HG02970 (cell line): Measurements from ENCODE around the gene SLC5A9.
"Not testable (repeated sequence)": the region's sequence is repeated elsewhere in the genome, so short reads cannot be mapped to it uniquely, and the experiment has no call there.

Source experiments
- ATAC-seq: cut with Tn5 transposase; IDR thresholded peaks from one replicate; pipeline ENCODE4 v1.9.1; 2021; ENCODE audit warnings: mild to moderate bottlenecking, moderate library complexity, moderate number of reproducible peaks; ENCODE audit not compliant: unreplicated experiment, low FRiP score

Gene SLC5A9

DNA sequence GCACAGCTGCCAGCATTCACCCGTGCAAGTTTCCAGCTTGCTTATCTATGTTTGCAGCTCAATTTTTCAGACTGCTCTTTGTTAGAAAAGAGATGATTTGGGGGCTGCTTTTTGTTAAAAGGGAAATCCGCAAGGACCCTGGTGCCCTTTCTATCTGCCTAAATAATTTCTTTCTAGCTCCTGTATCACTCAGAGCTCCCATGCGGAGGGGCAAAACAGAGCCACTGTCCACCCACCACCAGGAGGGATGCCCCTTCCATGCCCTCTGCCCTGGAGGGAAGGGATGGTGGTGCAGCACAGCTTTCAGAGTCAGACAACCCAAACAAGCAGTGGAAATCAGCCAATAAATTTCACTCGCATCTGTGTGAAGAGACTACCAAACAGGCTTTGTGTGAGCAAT lies 13.9 kb upstream of the SLC5A9 start:
- no peak for ATAC-seq

DNA sequence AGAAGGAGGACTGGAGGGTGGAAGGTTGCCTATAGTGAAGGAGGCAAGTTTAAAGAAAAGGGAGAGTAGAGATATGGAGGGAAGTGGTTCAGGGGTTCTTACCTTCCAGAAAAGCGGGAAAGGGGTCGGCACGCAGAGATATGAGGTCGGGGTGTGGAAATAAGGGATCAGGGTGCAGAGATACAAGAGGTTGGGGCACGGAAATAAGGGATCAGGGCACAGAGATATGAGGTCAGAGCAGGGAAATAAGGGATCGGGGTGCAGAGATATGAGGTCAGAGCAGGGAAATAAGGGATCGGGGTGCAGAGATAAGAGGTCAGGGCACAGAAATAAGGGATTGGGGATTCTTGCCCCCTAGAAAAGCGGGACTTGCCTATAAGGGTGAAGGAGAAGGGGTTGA lies 9.1 kb upstream of the SLC5A9 start:
- not testable (repeated sequence) for ATAC-seq

DNA sequence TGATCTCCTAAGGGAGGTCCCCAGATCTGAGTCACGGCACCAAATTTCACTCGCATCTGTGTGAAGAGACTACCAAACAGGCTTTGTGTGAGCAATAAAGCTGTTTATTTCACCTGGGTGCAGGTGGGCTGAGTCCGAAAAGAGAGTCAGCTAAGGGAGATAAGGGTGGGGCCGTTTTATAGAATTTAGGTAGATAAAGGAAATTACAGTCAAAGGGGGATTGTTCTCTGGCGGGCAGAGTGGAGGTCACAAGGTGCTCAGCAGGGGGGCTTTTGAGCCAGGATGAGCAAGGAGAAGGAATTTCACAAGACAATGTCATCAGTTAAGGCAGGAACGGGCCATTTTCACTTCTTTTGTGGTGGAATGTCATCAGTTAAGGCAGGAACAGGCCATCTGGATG lies 8.2 kb upstream of the SLC5A9 start:
- not testable (repeated sequence) for ATAC-seq

DNA sequence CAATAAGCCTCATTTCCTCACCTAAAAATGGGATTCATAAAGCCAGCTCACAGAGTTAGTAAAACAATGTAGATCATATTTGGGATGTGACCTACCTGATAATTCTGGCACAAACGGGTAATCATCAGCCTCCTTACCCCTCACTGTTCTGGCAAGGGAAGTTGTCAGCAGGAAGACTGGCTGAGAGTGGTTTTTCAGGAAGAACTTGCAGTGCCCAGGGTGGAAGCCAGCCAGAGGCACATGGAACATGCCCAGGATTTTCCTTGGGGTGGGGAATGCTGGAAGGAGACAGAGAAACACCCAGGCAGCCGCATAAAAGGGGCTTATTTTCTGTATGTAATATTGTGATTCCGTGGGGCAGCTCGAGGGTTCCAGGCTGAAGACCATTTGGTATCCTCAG lies 7.7 kb upstream of the SLC5A9 start:
- ATAC-seq, result no peak

DNA sequence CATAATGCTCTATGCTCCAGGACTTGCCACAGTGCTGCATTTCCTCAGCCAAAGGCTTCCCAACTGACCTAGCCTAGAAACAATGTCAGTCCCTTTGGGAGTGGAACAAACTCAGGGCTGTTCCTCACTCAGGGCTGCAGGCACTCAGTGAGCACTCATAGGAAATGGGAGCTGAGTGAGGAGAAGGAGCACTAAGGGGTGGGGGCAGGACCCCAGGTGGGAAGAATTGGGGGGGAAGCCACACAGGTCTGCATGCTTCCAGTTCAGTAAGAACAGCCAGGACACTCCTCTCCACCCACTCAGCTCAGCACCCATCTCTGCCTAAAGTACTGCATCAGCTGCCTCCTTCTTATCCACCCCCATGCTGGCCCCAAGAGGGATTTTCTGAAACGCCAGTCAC lies 7.3 kb upstream of the SLC5A9 start:
- no peak for ATAC-seq

DNA sequence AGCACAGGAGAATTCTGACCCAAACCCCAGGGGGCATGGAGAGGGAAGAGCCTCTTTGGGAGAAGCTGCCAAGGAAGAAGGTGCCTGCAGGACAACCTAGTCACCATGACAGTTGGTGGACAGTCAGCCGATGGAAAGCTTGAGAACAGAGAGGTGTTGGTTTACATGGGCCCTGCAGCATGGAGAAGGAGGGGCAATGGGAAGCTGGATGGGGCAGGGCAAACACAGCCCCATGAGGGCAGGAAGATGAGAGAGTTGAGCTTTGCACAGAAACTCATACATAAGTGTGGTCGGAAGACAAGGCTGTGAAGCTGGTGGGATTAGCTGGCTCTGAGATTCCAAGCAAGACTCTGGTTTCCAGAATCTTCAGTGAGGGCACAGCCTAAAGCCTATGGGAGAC lies 6.6 kb upstream of the SLC5A9 start:
- no peak for ATAC-seq

DNA sequence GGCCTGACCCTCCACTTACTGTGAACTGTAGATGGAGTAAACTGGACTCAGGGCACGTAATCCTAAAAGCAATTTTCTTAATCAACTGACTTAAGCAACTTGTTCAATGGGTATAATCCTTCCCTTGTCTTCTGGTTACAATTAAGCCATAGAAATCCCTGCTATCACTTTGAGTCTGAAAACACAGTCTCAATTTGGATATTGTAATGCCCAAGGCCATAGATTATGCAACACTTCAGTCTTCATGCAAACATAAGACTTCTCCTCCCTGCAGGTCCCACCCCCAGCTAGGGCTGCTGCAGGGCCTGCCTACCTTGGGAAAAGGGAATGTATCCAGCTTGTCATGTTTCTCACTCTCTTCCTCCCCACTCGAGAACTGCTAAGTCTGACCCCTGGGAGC lies 6.2 kb upstream of the SLC5A9 start:
- ATAC-seq, result no peak

DNA sequence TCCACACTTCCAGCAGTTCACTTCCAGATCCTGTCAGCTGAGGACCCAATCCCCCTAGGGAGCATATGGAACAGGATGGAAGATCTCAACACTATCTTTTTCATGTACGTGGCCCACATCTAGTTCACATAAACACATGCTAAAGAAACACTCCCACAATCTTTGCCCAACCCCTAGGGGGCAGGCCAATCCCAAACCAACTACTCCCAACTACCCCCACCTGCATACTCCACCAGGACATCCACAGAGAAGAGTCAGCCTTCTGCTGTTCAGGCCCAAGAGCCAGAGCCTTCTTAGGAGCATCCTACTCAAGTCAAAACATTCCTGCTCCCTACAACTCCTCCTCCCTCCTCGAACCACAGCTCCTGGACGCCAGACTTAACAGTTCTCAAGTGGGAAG lies 5.6 kb upstream of the SLC5A9 start:
- no peak for ATAC-seq

DNA sequence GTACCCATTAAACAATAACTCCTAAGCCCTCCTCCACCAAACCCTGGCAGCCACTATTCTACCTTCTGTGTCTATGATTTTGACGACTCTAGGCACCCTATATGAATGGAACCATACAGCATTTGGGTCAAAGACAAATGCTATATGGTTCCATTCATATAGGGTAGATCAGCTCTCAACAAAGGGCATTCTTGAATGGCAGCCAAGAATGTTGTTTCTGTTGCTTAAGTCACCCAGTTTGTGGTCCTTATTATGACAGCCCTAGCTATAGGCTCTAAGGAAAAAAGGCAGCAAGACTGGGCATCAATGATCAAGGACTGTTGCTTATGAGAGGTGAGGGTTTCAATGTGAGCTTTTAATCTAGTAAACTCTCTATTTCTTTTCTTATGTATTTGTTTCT lies 4.7 kb upstream of the SLC5A9 start:
- ATAC-seq, result no peak

DNA sequence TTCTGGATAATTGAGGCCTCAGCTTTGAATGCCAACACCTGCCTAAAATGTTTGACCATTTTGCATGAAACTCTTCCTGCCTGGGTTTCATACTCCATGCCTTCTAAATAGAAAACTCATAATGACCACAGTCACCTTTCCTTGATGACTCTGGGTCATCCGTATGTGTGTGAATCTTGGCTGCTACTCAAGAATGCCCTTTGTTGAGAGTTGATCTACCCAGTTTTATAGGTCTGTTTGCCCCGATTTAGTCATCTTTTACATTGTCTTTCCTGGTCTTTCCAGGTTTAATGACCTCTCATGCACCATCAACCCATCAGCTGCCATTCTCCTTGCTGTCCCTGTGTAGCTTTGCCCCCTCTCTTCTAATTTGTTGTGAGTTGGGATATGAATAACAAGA lies 2.7 kb upstream of the SLC5A9 start:
- ATAC-seq, result no peak

DNA sequence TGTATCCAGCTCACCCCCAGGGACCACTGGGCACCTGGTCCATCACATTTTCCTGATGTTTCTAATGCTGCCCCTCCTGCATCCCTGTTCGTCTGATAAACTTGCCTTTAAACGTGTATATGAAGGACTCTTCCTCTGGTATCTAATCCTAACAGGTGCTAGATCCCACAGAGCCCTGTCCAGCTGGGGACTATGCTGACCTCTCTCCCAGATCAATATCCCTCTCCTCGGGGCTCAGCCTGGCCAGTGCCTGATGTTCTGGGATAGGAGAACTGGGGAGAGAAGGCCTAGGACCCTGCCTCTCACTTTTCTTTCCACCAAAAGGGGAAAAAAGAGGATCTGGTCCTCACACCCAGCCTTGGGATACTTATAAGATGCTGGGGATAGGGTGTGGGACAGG lies 1.4 kb upstream of the SLC5A9 start:
- ATAC-seq, result no peak

DNA sequence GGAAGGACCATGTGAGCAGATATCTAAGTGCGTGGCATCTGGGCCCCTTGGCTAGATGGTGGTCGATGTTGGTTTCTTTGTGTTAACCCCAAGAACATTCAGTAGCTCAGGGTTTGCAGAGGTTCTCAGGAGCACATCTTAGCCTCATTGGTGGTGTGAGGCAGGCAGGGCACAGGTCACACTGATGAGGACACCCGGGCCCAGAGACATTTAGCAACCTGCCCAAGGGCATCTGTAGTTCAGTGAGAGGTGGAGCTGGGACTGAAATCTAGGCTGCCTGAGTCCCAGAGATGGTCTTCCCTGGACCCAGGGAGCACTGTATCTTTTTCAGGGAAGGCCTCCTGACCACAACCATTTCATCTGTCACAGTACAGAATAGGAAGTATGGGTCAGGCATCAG lies 859 bp upstream of the SLC5A9 start:
- no peak for ATAC-seq

DNA sequence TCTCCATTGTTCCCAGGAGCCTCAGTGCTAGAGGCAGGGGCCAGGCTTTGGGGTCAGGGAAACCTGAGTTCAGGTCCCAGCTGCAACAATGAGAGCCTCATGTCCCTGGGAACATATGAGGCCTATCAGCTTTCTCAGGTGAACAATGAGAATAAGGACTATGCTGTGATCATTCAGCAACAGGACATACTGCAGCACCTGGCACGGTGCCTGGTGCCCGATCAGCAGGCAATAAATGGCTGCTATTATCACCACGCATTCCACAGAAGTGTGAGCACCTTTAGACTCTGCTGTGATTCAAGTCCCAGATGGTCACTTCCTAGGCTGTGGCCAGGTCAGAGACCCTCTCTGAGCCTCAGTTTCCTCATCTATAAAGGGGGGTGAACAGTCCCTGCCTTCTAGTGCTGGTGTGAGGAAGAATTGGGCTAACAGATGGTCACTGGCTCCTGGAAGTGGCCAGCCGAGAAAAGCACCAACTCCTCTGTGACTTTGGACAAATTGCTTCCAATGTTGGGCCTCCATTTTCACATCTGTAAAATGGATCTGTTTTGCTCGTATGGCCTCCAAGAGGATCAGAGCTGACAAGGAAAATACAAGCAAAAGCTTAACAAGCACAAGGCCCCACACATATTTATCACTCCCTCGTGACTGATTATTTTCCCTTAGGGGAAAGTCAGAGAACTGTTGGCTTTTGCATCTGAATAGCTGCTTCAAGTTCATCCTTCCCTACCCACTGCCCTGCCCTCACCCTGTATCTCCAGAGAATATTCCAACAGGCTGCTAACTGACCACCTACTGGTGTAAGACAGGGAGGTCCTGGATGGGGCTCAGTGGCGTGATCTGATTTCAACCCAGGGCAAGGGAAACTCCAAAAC lies 1.1 kb downstream of the SLC5A9 start:
- ATAC-seq, result no peak

DNA sequence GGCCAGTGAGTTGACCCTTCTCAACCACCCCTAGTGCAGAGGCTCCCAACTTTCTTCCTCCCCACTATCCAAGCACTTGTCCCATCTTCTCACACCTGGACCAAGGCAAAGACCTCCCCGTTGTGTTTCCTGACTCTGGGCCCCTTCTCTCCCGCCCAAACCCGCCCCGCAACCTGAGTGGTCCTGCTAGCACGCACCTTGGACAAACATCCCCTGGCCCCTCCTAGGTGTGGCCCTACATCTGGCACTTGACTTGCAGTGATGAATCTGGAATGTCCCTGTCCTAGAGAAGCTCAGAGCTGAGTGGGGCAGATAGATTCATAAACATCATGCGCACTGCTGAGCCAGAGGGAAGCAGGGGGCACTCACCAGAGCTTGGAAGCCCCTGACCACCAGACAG lies 2.3 kb downstream of the SLC5A9 start:
- no peak for ATAC-seq

DNA sequence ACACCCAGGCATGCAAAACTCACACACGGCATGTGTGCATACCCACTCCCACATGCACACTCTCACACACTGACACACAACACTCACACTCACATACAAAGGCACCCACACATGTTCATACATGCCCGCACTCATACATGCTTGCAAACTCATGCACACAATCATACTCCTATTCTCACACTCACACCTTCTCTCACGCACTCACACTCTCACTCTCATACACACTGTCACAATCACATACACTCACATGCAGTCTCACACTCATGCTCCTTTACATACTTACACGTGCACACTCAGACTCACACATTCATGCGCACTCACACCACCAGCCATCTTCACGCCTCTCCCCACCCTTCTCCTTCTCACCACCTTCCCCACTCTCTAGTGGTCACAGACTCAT lies 3.1 kb downstream of the SLC5A9 start:
- no peak for ATAC-seq

DNA sequence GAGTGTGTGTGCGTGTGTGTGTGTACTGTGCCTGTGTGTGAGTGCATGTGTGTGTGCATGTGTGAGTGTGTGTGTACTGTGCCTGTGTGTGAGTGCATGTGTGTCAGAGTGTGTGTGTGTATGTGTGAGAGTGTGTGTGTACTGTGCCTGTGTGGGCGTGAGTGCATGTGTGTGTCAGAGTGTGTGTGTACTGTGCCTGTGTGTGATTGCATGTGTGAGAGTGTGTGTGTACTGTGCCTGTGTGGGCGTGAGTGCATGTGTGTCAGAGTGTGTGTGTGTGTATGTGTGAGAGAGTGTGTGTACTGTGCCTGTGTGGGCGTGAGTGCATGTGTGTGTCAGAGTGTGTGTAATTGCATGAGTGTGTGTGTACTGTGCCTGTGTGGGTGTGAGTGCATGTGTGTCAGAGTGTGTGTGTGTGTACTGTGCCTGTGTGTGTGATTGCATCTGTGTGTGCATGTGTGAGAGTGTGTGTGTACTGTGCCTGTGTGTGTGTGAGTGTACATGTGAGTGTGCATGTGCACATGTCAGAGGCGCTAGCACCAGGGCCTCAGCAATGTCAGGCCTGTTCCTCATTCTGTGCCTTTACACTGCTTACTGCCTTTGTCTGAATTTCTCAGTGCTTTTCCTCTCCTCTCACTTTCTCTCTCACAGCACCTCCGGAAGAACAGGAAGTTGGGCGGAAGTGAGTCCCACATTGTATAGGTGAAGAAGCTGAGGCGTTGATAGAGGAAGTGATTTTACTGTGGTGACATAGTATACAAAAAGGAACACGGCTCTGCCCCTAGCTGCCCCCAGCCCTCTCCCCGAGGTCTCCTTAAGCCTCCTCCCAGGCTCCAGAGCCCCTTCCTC lies 4.9 kb downstream of the SLC5A9 start:
- ATAC-seq, result no peak

DNA sequence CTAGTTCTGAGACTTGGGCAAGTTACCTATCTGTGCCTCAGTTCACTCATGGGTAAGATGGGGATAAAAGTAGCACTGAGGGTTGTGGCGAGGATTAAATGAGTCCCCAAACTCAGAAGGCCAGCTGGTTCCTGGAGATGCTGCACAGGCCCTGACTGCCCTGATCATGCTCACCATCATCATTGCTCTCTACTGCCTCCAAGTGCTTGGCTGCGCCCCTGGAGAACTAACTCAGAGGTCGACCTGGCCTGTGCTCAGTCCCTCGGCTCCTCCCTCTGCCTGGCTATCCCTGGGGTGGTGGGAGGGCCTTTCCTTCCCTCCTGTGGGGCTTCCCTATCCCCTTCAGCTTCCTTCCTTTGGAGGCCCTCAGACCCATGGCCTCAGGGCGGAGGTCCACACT lies 5.6 kb downstream of the SLC5A9 start:
- ATAC-seq, result no peak

DNA sequence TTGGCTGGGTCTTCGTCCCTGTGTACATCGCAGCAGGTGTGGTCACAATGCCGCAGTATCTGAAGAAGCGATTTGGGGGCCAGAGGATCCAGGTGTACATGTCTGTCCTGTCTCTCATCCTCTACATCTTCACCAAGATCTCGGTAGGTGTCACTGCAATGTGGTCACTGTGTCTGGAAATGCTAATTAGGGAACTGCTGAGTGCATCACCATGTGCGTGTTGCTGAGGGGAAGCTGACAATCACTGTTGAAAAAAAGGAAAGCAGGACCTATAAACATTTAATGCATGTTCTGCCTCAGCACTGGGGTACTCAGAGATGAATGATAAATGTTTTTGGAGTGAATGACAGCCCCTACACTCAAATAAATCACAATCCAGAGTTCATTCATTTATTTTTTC lies 6.8 kb downstream of the SLC5A9 start:
- ATAC-seq, result no peak

DNA sequence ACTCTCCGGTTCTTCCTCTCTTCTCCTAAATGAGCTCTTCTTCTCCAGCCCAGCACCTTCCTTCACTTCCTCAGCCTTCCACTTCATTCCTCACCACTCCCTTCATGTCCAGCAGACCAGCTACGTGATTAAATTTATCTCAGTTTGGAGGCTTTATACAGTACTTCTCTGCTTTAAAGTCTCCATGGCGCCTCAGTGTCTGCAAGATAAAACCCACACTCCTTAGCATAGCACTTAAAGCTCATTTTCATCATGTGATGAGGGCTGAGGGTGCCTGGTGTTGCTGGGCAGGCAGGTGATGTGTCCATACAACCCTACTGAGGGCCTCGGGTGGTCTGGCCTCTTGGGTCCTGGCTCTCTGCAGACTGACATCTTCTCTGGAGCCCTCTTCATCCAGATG lies 7.7 kb downstream of the SLC5A9 start:
- no peak for ATAC-seq

DNA sequence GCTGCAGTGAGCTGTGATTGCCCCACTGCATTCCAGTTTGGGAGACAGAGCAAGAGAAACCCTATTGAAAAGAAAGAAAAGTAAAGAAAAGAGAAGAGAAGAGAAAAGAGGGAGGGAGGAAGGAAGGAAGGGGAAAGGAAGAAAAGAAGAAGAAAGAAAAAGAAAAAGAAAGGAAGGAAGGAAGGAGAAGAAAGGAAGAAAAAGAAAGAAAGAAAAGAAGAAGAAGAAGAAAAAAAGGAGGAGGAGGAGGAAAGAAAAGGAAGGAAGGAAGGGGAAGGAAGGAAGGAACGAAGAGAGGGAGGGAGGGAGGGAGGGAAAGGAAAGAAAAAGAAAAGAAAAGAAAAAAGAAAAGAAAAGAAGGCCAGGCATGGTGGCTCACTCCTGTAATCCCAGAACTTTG lies 10.2 kb downstream of the SLC5A9 start:
- no peak for ATAC-seq

DNA sequence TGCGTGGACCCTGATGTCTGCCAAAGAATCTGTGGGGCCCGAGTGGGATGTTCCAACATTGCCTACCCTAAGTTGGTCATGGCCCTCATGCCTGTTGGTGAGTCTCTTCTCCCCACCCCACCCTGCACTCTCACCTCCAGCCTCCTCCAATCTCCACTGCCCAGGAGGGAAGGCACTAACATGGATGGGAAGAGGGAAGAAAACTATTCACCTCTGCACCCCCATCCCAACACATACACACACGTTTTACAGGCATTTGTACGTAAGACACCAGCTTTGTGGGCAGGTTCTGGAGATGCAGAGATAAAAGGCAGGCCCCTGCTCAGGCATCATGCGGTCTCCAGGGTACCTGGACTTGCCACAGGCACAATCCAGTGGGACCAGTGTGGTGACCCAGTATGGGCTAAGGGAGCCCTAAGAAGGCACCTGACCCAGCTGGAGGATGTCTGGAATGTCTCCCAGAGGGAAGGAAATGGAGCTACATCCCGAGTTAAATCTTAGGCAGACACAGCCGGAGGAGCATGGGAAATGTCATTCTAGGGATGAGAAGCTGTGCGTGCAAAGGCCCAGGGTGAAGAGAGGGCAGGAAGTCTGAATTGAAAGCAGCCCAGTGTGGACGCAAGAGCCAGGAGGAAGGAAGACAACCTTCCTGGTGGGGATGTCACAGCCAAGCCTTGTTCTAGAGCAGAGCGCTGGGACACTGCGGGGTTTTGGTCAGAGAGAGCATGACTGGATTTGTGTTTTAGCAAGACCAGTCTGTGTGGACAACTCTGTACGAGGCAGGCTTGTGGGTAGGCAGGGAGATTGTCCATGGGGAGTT lies 11.4 kb downstream of the SLC5A9 start:
- no peak for ATAC-seq
